AG10803 (cell line): ENCODE results near the gene ARTN.
A peak's percentile ranks its signal among the peaks of the same experiment; 100 is the strongest.

Source experiments
- DNase-seq: peaks from one replicate; pipeline ENCODE4 v3.0.0; 2010; ENCODE audit warnings: low read depth
- H3K4me3 ChIP-seq: 2 replicates; pipeline ENCODE4 v1.5.1; 2011; ENCODE audit warnings: mild to moderate bottlenecking, low read length, control low read depth
- CTCF ChIP-seq: conservative IDR thresholded peaks from 2 replicates; pipeline ENCODE4 v1.5.1; 2011; ENCODE audit warnings: mild to moderate bottlenecking, low read length, control low read depth, inconsistent platforms

The ARTN gene

GRCh38 chr1:43963890-43964289 is 30.3 kb downstream of the ARTN start:
- no peak for DNase-seq
- no peak overlapping the region for H3K4me3 ChIP-seq
- TF ChIP-seq CTCF, result no peak

DNA sequence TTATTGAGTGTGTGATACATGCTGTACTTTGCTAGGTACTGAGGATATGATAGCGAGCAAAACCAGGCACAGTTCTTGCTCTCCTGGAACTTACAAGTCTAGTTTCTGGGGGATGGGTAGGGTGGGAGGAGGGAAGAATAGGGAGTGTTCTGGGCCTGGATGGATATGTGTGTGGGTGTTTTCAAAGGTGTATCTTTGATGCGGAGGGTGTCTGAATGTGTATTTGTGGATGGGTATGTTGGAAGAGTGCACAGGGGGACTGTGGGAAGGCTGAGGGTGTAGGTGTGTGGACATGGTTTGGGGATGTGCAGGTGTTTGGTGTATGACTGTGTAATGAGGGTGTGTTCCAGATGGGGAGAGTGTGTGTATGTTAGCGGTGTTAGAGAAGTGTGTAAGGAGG is 31.7 kb downstream of the ARTN start:
- no peak for TF ChIP-seq CTCF
- H3K4me3 ChIP-seq, result no peak overlapping the region

DNA sequence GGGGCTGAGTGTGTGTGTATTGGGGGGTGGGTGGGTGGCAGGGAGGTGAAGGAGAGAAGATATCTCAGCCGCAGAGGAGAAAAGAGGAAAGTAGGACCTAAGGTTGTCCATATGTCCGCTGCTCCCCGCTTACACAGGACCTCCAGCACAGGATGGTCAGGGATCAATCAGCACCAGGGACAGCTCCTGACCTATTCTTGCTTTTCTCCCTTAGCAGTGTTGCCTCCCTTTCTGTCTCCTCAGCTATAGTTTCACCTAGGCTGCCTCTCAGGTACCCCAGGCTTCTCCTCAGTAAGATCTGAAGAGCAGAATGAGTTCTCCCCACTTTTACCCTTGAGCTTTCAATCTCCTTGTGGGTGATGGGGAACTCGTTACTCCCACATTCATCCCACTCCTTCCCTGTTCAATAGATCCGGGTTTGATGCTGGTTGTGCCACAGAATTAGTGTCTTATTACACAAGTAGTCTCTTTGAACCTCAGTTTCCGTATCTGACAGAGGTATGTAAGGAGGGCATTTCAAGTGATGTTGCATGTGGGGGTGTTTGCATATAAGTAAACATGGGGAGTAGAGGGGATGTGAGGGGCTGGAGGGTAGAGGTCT is 34.8 kb downstream of the ARTN start:
- DNase-seq, result no peak
- H3K4me3 ChIP-seq, result no peak overlapping the region
- no peak for TF ChIP-seq CTCF

More for the DNA sequence above, 31.7 kb downstream of the ARTN start:
- no peak for DNase-seq

- H3K4me3 ChIP-seq, result no peak overlapping the region; the same call in 1 of the 2 replicates
- peak; percentile 23; the same call in 1 of the 2 replicates for TF ChIP-seq CTCF
Observed at GRCh38 chr1:43969416-43969745, 35.8 kb downstream of the ARTN start.

GRCh38 chr1:43969746-43970466 is 36.3 kb downstream of the ARTN start, which contains the start of gene DPH2:
Gene DPH2 (plus strand): TSS chr1:43970010. CDS start chr1:43970176, 166 bp downstream.
- peak; percentile 96 for DNase-seq
- TF ChIP-seq CTCF, result peak; percentile 2; the same call in 1 of the 2 replicates
- peak within 1 kb of the TSS; percentile 99 for H3K4me3 ChIP-seq

More at GRCh38 chr1:43969416-43969745, 35.8 kb downstream of the ARTN start:
- DNase-seq, result no peak

DNA sequence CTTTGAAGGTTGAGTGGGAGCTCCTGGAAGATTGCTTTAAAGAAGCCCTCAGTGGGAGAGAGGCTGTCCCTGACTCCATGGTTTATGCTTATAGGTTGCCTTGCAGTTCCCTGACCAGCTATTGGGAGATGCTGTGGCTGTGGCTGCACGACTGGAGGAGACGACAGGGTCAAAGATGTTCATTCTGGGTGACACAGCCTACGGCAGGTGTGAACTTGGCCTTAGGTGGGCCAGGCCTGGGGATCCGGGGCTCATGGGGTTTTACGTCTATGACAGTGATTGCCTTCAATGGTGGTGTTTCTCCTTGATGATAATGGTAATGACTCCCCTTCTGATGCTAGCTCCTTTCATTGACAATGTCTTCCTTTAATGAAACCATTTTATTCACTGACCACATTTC is 36.9 kb downstream of the ARTN start:
- peak overlapping the region; percentile 99 for H3K4me3 ChIP-seq
- DNase-seq, result no peak
- TF ChIP-seq CTCF, result no peak

- TF ChIP-seq CTCF, result no peak
- DNase-seq, result no peak
- H3K4me3 ChIP-seq, result peak overlapping the region; percentile 99
Observed at GRCh38 chr1:43970911-43971310, 37.3 kb downstream of the ARTN start.
